GM18511 (cell line): ENCODE data around the gene IFIT5.
"Not testable (repeated sequence)": the region's sequence is repeated elsewhere in the genome, so short reads cannot be mapped to it uniquely, and the experiment has no call there.

Experiments used
- ATAC-seq: cut with Tn5 transposase; IDR thresholded peaks from one replicate; pipeline ENCODE4 v1.9.1; 2021; ENCODE audit warnings: mild to moderate bottlenecking, moderate library complexity; ENCODE audit not compliant: unreplicated experiment

Gene IFIT5

GRCh38 chr10:89392974-89393373 lies 21.4 kb upstream of the IFIT5 start:
- peak; percentile 60 for ATAC-seq

DNA sequence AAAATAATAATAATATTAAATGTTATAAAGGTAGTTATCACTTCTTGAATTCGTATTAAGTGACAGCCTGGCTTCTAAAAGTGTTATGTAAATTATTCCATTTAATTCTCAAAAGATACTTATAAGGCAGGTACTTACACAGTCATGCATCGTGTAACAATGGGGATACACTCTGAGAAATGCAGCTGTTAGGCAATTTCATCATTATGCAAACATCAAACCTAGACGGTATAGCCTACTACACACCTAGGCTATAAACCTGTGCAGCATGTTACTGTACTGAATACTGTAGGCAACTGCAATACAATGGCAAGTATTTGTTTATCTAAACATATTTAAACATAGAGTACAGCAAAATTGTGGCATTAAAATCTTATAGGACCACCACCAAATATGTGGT lies 20.5 kb upstream of the IFIT5 start:
- no peak for ATAC-seq

DNA sequence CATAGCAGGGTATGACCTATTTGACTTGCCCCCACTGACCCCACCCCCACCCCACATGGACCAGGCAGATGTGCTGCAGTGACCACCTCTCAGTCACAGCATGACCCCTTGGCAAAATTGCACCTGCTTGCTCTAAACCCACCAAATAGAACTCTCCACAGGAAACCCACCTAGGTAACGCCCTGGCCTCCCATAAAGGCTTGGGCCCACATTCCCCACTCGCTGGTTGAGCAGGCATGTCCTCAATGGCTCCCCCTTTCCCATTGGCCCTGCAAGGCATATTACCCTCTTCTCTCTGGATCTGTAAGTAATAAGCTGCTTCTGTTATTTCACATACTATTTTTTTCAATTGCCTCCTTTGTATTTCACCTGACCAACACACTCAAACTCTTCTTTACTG lies 19.2 kb upstream of the IFIT5 start:
- no peak for ATAC-seq

DNA sequence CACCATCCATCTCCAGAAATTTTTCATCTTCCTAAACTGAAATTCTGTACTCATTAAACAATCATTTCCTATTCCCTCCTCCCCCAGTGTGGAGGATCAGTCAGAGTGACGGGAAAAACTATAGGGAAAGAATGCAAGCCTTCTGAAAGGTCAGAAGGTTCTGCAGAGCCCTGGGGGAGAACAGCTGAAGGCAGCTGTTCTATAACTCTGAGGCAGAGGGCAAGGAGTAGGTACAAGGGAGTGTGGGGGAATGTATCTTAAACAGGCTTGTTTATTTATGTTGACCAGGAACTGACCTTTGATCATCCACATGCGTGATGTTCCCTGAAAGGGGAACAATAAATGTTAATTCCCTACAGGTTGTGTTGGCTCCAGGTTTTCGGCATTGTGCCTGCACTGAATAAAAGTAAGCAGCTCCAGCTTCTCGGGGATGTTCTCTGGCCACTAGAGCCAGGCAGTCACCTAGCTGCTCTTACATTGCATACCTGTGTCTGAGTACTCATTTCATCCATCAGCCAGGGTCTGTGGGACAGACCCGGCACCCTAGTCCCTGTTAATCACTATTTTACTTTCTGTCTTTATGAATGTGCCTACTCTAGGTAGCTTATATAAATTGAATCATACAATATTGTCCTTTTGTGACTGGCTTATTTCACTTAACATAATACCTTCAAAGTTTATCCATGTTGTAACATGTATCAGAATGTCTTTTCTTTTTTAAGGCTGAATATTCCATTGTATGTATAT lies 16.2 kb upstream of the IFIT5 start:
- ATAC-seq, result no peak

DNA sequence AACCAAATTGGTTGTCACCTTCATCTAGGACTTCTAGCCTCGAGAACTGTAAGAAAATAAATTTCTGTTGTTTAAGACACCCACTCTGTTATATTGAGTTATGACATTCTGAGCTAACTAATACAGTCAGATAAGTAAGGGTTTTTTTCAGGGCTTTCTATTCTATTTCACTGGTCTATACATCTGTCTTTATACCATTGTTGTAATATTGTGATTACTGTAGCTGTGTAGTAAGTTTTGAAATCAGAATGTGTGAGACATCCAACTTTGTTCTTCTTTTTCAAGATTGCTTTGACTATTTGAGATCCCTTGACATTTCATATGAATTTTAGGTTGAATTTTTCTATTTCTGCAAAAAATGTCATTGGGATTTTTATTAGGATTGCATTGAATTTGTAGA lies 14.4 kb upstream of the IFIT5 start:
- no peak for ATAC-seq

- ATAC-seq, result no peak
These were observed 11.3 kb upstream of the IFIT5 start for GRCh38 chr10:89403043-89403442.

DNA sequence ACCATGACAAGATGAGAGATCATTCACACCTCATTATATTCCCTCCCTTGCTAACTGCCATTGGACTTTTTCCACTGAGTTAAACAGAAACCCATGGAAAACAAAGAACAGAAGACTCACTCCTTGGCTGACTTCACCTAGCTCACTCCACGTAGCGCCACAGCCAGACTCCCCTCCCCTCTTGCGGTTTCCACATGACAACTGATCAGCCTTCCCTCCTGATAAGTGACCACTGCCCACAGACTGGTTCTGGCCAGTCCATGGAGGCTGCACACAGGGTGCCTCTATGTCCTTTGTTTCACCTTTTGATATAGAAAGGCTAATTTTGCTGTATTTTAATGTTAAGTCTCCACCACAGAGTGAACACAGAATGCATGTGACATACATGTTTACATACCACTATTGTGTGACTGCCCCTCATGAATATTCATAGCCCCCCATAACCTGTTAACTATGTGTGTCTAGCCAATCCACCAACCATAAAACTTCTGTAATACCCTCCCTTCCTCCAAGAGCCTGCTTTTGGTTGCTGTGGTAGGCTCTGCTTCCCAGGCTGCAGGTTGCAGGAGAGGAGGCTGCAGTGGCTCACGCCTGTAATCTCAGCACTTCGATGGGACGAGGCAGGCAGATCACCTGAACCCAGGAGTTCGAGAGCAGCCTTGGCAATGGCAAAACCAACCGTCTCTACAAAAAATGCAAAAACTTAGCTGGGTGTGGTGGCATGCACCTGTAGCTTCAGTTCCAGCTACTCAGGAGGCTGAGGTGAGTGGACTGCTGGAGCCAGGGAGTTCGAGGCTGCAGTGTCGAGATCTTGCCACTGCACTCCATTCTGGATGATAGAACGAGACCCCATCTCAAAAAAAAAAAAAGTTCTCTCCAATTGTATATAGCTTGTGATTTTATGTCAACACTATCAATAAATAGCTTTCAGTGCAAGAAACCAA lies 10.0 kb upstream of the IFIT5 start:
- ATAC-seq, result no peak

- ATAC-seq, result not testable (repeated sequence)
These were observed 8.2 kb upstream of the IFIT5 start for GRCh38 chr10:89406178-89406577.

DNA sequence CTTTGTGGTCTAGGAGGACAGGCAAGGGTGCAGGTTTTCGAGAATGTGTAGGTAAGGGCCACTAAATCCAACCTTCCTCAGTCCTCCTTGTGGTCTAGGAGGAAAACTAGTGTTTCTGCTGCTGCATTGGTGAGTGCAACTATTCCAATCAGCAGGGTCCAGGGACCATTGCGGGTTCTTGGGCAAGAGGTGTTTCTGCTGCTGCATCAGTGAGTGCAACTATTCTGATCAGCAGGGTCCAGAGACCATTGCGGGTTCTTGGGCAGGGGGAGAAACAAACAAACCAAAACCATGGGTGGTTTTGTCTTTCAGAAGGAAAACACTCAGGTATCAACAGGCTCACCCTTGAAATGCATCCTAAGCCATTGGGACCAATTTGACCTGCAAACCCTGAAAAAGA lies 6.6 kb upstream of the IFIT5 start:
- ATAC-seq, result not testable (repeated sequence)

GRCh38 chr10:89409282-89409681 lies 5.1 kb upstream of the IFIT5 start:
- not testable (repeated sequence) for ATAC-seq

- not testable (repeated sequence) for ATAC-seq
These were observed 3.8 kb upstream of the IFIT5 start for GRCh38 chr10:89410551-89410950.

DNA sequence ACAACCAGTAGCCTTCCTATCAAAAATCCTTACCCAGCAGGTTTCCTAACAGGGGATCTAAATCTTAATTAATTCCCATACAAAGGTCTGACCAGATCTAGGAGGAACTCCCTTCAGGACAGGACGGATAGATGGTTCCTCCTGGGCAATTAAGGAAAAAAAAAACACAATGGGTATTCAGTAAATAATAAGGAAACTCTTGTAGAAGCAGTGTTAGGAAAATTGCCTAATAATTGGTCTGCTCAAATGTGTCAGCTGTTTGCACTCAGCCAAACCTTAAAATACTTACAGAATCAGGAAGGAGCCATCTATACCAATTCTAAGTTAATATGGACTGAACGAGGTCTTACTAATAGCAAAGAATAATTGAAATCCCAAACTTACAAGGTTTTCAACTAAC lies 3.2 kb upstream of the IFIT5 start:
- not testable (repeated sequence) for ATAC-seq

DNA sequence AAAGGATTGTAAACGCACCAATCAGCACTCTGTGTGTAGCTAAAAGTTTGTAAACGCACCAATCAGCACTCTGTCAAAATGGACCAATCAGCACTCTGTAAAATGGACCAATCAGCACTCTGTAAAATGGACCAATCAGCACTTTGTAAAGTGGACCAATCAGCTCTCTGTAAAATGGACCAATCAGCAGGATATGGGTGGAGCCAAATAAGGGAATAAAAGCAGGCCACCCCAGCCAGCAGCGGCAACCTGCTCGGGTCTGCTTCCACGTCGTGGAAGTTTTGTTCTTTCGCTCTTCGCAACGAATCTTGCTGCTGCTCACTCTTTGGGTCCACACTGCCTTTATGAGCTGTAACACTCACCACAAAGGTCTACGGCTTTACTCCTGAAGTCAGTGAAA lies 2.1 kb upstream of the IFIT5 start:
- not testable (repeated sequence) for ATAC-seq

DNA sequence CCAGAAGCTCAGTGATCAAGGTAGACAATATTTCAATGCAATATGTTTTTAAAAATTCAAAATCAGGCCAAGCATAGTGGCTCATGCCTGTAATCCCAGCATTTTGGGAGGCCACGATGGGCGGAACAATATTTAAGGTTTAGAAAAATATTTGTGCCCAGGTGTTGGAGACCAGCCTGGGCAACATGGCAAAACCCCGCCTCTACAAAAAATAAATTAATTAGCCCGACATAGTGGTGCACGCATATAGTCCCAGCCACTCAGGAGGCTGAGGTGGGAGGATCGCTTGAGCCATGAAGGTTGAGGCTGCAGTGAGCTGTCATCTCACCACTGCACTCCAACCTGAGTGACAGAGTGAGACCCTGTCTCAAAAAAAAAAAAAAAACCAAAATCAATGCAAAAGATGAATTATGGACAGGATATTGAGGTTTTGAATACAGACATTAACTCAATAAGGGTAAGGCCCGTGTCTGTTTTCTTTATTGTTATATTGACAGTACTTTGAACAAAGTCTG lies 913 bp upstream of the IFIT5 start:
- ATAC-seq, result no peak

DNA sequence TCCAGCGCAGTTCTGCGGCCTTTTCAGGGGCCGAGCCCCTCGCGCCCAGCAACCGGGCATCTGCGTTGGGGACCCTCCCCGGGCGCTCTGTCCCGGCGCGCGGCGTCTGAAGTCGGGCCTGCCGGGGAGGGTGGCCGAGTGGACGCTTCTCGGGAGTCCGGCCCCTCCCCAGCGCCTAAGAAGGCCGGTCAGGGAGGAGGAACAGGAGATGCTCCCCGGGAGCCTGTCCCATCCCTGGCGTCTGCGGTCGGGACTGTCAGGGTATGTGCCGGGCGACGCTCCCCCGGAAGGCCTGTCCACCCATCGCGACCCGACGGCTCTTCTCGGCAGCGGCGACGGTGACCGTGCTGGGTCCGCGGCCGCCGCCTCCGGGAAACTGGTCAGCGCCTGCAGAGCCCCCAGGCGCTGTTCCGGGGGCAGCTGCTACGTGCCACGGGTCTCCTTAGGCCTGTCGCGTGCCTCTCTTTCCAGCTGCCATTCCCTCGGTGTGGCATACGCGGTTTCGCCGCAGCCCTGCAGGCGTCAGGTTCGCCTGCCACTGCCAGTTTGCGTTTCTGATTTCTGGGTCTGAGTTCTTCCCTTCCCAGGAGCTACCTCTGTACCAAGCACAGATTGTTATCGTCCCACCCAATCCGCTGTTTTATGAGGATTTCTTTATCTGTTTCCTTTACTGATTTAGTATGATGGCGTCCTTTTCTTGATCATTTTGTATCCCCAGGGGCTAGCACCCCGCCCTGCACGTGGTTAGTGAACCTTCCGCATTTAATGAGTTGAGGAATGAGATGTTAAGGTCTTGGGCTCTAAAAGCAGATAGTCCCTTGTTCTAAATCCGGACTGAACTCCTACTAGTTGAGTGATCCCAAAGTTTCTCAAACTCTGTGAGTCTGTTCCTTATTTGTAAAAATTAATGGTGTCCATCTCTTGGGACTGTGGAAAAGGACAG lies 782 bp downstream of the IFIT5 start:
- peak; percentile 38 for ATAC-seq

- ATAC-seq, result no peak
These were observed 2.1 kb downstream of the IFIT5 start for GRCh38 chr10:89416465-89416864.

DNA sequence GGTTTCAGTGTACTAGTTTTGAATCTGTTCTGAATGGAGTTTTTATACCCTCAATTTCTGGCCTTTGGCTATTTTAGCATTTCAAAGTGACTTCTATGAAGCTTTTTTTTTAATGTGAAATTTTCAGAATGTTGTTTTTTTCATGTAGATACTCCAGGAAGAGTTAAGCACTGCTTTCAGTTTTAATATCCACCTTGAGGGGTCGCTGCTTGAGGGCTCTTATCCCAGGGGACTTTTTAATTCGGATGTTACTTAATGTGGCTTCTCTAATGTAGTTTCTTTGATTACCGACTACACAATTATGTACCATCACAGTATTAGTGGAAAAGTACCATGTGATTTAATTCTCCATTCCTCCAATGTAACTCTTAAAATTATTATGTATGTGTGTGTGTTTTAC lies 5.2 kb downstream of the IFIT5 start:
- no peak for ATAC-seq

- ATAC-seq, result no peak
These were observed 6.7 kb downstream of the IFIT5 start for GRCh38 chr10:89421018-89421476.

GRCh38 chr10:89425000-89425399 lies 10.6 kb downstream of the IFIT5 start:
- no peak for ATAC-seq

- ATAC-seq, result no peak
These were observed 12.0 kb downstream of the IFIT5 start for GRCh38 chr10:89426230-89426868.
